GM12891 (cell line): ENCODE measurements around the gene STK32B.

Source experiments
- POLR2A ChIP-seq: IDR thresholded peaks from 2 replicates; pipeline ENCODE4 v1.6.1; 2011; ENCODE audit warnings: low read depth, low read length, control low read depth
- POLR2AphosphoS5 ChIP-seq: IDR thresholded peaks from 2 replicates; pipeline ENCODE4 v1.6.1; 2011; ENCODE audit warnings: low read depth, low read length, control low read depth
- POU2F2 ChIP-seq: IDR thresholded peaks from 2 replicates; pipeline ENCODE4 v1.6.1; 2011; ENCODE audit warnings: low read depth, mild to moderate bottlenecking, control low read depth, low read length, moderate library complexity
- TAF1 ChIP-seq: IDR thresholded peaks from 2 replicates; pipeline ENCODE4 v1.6.1; 2011; ENCODE audit warnings: low read depth, low read length, control low read depth

GRCh38 chr4:5260121-5260520, 208.8 kb downstream of the STK32B start:
- TF ChIP-seq POLR2AphosphoS5 (no peak), POLR2A (no peak), TAF1 (no peak), POU2F2 (no peak)
